ENCODE results near the gene STARD3.

Gene STARD3

GRCh38 chr17:39604911-39605491 lies 31.9 kb upstream of the STARD3 start:
- DNase-seq (ENCODE audit: low read depth): no peak

DNA sequence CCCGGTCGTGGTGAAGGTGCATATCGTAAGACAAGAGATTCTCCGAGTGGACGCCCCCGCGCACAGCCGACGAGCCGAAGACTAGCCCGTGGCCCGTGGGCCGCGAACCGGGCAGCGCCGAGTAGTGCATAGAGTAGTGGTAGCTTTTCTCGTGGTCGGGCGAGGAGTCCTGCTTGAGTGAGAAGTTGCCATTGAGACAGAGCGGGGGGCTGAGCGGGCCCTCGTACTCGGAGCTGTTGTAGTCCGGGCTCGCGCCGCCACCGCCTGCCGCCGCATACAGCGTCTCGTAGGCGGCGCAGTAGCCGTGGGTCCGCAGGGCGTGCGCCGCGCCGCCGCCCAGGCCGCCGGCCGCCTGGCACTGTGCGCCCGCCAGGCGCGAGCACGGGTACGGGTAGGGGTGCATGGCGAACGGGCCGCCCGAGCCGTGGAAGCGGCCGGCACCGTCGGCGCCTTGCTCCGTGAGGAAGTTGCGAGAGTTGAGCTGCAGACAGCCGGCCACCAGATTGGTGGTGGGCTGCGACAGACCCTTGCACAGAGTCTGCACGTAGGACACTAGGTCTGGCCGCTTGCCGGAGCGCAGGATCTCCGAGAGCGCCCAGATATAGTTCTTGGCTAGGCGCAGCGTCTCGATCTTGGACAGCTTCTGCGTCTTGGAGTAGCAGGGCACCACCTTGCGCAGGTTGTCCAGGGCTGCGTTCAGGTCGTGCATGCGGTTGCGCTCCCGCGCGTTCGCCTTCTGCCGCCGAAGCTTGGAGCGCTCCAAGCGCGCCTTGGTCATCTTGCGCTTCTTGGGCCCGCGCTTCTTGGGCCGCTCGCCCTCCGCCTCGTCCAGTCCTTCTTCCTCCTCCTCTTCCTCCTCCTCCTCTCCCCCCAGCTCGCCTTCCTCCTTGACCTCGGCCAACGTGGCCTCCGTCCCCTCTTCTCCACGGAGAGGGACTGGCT lies 31.2 kb upstream of the STARD3 start:
- no peak for DNase-seq (ENCODE audit: low read depth)

- DNase-seq (ENCODE audit: low read depth): no peak
Measured at GRCh38 chr17:39606434-39607056, 30.4 kb upstream of the STARD3 start.

DNA sequence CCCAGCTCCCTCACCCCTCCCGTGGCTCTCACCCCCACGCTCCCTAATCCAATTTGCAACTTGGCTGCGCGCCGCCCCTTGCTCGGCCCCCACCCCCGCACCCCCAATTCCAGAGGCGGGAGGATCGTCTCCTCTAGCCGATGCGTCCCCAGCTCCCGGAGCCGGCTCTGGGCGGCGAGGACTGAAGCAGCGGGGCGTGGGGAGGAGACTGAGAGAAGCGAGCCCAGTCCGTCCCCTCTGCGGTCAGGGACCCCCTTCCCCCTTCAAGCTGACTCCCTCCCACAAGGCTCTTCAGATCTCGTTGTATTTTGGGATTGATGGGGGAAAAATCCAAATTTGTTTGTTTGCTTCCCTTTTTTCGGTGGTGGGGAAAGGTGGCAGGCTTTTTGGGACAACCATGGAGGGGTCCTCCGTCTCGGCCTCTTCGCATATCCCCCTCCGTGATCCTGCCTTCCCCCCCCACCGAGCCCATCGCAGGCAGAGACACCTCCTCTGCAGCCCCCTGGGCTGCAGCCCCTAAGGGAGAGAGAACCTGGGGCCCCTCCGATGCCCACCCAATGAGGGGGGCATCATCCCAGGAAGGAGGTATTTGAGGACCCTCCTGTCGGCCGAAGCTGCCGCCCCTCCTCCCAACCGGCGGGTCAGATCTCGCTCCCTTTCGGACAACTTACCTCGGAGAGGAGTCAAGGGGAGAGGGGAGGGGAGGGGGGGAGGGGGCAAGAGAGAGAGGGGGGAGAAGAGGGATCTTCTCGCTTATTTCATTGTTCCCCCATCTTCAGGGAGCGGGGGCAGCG lies 29.7 kb upstream of the STARD3 start:
- no peak for DNase-seq (ENCODE audit: low read depth)

DNA sequence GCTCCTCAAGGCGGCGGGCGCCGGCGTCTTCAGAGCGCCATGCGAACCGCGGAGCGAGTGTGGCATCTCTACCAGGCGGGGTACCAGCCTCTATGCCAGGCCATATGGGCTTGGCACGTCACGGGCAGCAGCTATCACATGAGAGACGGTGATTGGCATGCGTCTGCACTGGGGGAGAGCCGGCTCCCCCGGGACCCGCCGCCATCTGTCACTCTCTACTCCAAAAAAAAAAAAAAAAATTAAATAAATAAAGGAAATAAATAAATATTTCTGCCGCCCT lies 29.2 kb upstream of the STARD3 start, which contains the start of gene NEUROD2:
TSS of gene NEUROD2 (minus strand) at position 70 of the 280 bp plus-strand sequence. CDS start 1,321 bp downstream, outside the sequence.
- no peak for DNase-seq (ENCODE audit: low read depth)

DNA sequence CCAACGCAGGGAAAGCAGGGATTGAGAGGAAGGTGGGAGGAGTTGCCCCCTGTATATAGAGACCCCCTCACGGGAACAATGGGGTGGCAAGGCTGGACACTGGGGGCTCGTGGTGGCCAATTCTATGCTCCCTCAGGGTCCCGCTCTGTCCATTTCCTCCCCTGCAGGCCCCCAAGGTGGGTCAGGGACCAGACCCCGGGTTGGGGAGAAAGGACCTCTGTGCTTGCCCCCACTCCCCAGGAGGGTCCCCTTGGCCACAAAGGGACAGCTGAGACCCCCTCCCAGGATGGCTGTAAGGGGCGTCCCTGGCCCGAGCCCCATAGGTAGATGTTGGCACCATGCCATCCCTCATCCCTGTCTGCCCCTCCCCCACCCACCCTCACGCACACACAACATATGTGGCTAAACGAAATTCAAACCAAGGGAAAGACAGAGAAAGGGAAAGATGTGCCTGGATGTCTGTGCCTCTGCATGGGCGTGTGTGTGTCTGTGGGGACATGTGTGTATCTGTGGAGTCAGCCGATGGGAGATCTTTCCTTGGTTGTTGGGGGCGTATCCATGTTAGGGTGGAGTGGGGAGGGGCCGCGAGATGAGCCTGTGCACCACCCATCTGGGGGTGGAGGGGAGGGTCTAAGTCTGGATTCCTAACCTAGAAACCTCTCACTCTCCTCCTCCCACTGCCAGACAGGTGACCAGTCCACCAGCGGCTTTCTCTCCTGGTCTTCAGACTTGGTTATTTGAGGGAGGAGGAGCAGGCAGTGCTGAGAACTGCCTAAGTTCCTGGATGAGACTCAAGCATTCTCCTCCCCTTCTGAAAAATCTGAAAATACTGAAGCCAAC lies 28.6 kb upstream of the STARD3 start:
- DNase-seq (ENCODE audit: low read depth): no peak

DNA sequence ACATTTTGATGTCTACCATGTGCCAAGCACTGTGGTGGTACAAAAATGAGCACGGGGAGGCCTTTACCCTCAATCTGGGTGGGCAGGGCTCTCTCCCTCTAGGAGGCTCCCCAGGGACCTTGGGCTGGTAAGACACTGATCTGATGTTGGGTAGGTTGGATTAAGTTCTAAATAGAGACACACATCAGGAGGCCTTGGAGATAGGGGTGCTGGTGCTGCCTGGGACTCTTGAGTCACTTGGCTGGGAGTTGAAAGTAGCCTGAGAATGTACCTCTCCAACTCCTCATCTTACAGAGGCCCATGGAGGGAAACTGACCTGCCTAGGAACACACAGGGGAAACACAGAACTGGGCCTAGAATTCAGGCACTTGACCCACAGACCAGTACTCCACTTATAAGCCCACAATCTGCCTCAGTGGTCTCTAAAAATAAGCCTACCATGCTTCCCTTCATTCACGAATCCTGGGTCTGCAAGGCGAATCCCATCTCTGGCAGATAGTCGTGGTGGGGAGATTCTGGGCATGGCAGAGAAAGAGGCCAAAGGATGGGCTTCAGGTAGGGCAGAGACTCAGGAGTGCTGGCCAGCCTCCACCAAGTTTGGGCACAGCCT lies 27.4 kb upstream of the STARD3 start:
- DNase-seq (ENCODE audit: low read depth): no peak

DNA sequence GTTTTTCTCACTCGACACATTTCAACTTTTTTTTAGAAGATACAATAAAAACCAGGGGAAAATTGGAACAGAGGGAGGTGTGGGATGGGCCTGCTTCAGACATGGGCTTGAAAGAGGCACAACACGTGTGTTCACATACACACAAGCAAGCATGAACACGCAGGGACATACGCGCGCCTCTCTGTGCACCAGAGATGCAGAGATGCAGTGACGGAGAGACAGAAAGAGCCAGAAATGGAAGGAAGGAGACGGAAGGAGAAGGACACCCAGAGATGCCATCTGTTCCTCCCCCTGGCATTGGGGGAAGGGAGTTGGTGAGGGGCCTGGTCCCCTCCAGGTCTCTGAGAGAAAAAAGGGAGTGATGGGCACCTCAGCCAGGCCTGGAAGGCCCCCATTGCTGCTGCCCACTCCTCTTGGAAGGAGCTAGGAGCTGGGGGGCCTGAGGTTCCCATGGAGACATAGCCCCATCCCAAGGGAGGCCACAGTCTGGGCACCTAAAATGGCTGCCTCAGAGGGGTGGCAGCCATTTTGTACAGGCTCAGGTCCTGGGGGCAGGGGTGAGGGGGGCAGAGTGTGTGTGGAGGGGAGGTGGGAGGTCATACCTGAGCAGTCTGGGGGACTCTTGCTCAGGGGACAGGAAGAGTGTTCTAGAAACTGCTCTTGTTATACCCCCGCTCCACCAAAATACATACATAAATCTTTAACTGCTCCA lies 25.4 kb upstream of the STARD3 start:
- no peak for DNase-seq (ENCODE audit: low read depth)

DNA sequence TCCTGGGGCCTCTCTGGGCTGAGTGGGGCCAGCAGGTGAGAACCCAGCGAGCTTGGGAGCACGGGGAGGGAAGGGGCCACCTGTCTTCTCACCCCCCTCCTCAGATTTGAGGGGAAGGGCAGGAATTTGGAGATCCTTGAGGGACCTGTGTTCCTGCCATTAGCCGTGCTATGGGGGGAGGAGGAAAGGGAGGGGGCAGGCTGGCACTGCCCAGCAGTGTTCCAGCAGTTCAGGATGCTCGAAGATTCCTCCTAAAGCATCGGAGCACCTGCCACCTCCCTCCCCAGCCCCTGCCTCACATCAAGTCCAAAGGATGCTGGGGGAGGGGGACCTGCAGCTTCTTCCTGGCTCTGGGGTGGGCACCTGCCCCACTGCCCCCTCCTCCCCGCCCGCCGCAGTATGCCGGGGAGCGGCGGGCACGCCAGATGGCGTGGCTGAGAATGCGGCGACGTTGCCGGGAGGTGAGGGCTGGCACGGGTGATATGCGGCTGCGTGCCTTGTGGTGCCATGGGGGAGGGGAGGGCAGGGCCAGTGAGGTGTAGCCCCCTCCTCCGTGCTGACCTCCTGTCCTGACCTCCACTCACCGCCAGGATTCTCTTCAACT lies 24.6 kb upstream of the STARD3 start:
- DNase-seq (ENCODE audit: low read depth): no peak

GRCh38 chr17:39612935-39613464 lies 23.9 kb upstream of the STARD3 start:
- DNase-seq (ENCODE audit: low read depth): no peak

DNA sequence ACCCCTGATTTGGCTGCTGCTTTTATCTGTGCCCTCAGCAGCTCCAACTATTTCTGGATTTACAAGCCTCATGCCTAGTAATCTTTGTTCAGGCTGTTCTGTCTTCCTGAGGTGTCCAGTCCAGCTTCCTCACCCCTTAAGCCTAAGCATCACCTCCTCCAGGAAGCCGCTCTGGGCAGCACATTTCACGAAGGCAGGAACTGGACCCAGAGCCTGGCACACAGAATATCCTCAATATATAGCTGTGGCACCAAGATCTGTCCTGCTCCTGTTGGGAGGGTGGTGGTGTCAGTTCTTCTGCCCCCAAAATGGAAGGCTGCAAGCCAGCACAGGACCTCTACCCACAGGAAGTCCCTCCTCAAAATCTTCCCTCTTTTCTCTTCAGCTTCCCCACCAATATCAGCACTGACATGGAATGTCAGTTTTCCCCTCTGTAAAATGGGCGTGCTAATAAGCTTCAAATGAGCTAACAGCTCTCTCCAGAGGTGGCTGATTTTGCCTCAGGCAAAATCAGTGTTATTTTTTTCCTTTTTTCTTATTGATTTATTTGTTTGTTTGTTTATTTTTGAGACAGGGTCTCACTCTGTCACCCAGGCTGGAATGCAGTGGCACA lies 22.3 kb upstream of the STARD3 start:
- DNase-seq (ENCODE audit: low read depth): no peak

GRCh38 chr17:39615434-39615833 lies 21.5 kb upstream of the STARD3 start:
- no peak for DNase-seq (ENCODE audit: low read depth)

GRCh38 chr17:39617100-39617445 lies 19.9 kb upstream of the STARD3 start:
- no peak for DNase-seq (ENCODE audit: low read depth)

DNA sequence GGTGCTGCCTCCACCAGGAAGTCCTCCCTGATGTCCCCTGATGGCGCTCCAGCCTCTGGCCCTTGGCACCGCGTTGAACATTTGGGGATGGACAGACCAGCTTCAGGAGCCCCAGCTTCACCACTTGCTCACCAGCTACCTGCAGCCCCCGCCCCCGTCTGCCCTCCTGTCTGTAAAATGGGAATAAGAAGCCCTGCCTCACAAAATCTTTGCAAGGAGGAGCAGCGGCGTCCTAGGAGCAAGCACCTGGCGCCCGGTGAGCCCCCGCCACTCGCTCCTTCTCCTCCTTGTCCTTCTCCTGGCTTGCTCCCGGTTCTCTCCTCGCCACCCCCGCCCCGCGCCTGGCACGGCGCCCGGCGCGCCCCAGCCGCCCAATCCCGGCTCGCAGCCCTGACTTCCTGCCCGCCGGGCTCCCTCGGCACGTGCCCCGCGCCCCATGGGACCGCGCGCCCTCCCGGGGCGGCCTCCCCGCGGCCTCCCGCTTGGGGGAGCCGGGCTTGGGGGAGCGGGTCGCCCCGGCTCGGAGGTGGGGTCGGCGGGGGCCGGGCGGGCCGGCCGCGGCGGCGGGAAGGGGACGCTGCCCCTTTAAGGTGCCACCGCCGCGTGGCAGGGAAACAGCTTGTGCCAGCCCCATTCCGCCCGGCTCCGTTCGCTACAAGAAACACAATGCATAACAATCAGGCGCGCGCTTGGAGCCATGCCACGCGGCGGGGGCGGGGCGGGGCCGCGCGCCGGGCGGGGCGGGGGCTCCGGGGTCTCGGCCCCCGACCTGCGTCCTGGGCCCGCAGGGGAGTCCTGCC lies 19.3 kb upstream of the STARD3 start:
- DNase-seq (ENCODE audit: low read depth): peak; percentile 38

- no peak for DNase-seq (ENCODE audit: low read depth)
Measured at GRCh38 chr17:39618246-39618913, 18.6 kb upstream of the STARD3 start.

DNA sequence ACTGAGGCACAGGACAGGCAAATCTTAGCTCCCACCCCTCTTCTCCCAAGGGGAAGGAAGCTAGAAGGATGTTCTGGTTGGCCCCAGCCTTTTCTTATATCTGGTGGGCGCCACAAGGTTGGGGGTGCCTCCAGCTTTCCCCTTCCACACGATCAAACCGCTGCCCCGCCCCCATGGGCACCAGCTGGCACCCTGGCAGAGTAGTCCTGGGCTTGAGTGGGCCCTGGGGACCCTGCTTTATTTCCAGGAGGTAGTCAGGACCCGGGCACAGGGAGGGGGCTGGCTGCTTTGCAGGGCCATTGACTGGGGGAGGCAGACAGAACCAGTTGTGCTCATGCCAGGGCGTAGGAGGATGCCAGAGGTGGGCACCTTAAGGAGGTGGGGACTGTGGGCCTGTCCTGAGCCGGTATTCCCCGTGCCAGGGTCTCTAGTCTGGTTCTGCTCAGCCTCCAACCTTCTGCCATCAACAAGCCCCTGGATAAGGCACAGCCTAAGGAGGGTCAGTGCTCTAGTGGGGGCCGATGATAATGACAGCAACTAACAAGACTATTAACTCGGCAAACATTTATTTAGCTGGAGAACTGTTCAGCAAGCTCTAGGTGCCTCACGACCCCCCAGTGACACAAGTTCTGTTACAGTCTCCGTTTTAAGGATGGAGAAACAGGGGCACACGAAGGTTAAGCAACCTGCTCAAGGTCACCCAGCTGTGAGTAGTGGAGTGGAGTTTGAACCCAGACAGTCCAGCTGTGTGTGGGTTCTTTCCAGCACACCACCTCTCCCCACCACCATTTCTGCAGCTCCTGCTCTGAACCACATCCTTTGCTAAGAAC lies 17.8 kb upstream of the STARD3 start:
- DNase-seq (ENCODE audit: low read depth): no peak

DNA sequence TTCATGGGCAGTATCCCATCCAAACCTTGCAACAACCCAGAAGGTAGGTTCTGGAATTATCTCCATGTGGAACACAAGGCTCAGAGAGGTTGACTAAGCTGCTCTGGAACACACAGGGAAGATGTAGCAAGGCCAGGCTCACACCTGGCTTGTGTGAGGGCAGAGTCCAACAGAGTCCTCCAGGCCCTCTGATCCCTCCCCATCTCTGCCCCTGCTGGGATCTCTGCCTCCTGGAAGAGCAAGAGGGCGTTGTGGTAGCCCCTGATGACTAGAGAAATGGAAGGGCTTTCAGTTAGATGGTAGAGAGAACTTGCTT lies 17.2 kb upstream of the STARD3 start:
- DNase-seq (ENCODE audit: low read depth): no peak
